ENCODE data around the gene ATP10D. TPM values are rescaled to one million over a fixed set of nuclear protein-coding genes. Genes with fewer than 3 reads are reported as not detected.

The ATP10D gene
- total RNA-seq, 1 donor from 2014 or later: 49.0 TPM

DNA sequence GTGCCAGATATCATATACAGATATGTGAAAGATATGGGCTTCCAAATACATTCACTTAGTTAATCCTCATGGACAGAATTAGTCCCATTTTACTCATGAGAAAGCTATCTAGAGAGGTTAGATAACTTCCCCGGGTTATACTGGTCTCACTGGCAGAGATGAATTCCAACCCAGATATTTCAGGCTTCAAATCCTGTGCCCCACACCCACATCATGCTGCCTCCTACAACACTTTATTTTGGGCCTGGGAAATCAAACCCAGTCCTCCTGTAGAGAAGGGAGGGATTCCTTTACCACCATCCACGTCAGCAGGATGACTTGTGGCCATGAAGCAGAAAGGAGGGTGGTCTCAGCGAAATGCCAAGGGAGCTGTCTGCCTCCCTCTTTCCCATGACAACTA, 113.8 kb downstream of the ATP10D start:
- no peak for DNase-seq (ENCODE audit: low spot score)
- TF ChIP-seq, protein P1, sequence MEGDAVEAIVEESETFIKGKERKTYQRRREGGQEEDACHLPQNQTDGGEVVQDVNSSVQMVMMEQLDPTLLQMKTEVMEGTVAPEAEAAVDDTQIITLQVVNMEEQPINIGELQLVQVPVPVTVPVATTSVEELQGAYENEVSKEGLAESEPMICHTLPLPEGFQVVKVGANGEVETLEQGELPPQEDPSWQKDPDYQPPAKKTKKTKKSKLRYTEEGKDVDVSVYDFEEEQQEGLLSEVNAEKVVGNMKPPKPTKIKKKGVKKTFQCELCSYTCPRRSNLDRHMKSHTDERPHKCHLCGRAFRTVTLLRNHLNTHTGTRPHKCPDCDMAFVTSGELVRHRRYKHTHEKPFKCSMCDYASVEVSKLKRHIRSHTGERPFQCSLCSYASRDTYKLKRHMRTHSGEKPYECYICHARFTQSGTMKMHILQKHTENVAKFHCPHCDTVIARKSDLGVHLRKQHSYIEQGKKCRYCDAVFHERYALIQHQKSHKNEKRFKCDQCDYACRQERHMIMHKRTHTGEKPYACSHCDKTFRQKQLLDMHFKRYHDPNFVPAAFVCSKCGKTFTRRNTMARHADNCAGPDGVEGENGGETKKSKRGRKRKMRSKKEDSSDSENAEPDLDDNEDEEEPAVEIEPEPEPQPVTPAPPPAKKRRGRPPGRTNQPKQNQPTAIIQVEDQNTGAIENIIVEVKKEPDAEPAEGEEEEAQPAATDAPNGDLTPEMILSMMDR (IDR thresholded peaks at IDR 0.05): no peak
- Mint-ChIP-seq H3K27ac (ENCODE audit: unreplicated experiment) (no peak overlapping the region), H3K36me3 (ENCODE audit: low read depth) (peaks cover 10% of the 10 kb centered on the region), H3K4me1 (ENCODE audit: low read depth) (peaks cover 5% of the 10 kb centered on the region), H3K4me3 (ENCODE audit: unreplicated experiment) (no peak overlapping the region), H3K9me3 (ENCODE audit: low read depth) (no peaks in the 10 kb centered on the region), H3K27me3 (ENCODE audit: low read depth) (no peaks in the 10 kb centered on the region)

DNA sequence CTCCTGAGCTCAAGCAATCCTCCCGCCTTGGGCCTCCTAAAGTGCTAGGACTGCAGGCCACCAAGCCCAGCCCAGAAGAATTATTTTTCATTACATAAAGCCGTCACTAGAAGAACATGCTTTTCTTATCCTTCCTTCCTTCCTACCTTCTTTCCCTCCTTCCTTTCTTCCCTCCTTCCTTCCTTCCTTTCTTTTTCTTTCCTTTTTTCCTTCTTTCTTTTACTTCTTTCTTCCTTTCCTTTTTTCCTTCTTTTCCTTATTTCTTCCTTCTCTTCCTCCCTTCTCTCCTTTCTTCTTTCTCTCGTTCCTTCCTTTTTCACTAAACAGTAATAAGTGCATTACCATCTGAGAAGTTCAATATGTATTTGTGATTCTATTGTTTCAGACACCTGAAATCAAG, 121.4 kb downstream of the ATP10D start:
- TF ChIP-seq, protein P1 (IDR thresholded peaks at IDR 0.05): no peak
- no peaks in the 10 kb centered on the region for H3K27me3 Mint-ChIP-seq (ENCODE audit: low read depth)
- H3K4me1 Mint-ChIP-seq (ENCODE audit: low read depth): no peaks in the 10 kb centered on the region
- no peak overlapping the region for H3K27ac Mint-ChIP-seq (ENCODE audit: unreplicated experiment)
- H3K4me3 Mint-ChIP-seq (ENCODE audit: unreplicated experiment): no peak overlapping the region
- H3K9me3 Mint-ChIP-seq (ENCODE audit: low read depth): no peaks in the 10 kb centered on the region
- no peak for DNase-seq (ENCODE audit: low spot score)
- peaks cover 18% of the 10 kb centered on the region for H3K36me3 Mint-ChIP-seq (ENCODE audit: low read depth)

DNA sequence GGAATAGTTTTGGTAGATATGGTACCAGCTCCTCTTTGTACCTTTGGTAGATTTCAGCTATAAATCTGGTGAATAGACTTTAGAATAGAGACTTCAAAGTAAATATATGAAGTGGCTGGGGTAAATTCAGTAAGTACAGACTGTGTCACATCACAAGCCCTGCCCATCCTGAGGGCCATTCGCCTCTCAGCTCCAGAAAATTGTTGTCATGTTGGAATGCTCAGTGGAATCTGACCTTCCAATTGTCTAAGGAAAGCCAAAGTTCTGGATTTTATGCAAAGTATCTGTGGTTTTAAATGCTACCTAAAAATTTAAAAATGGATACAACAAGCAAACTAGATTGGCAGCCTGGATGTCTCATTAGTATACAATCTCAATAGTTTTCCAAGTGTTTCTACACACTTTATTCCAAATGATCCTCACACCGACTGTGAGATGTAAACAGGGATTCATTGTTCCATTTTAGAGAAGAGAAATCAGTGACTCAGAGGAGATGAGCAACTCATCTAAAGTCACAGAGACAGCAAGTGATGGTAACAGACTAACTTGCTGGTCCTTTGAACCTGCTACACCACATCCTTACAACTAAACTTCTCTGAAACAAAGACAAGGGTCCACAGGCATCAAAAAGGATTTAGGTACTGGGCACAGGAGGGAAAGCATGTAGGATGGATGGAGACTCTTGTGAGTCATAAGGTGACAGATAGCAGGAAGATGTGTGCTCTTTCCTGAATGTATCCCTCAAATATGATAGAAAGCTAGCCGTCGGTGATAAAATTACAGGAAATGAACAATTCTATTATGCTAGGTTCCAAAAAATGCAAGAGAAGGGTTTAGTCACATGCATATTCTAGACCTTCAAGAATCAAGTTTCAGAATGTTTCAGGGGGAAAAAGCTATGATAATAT, 127.3 kb downstream of the ATP10D start:
- no peak overlapping the region for H3K4me3 Mint-ChIP-seq (ENCODE audit: unreplicated experiment)
- peaks cover 12% of the 10 kb centered on the region for H3K4me1 Mint-ChIP-seq (ENCODE audit: low read depth)
- no peaks in the 10 kb centered on the region for H3K27me3 Mint-ChIP-seq (ENCODE audit: low read depth)
- H3K9me3 Mint-ChIP-seq (ENCODE audit: low read depth): peaks cover 4% of the 10 kb centered on the region
- peak overlapping the region; percentile 5 for H3K27ac Mint-ChIP-seq (ENCODE audit: unreplicated experiment)
- no peak for DNase-seq (ENCODE audit: low spot score)
- TF ChIP-seq, protein P1 (IDR thresholded peaks at IDR 0.05): no peak
- H3K36me3 Mint-ChIP-seq (ENCODE audit: low read depth): peaks cover 6% of the 10 kb centered on the region

DNA sequence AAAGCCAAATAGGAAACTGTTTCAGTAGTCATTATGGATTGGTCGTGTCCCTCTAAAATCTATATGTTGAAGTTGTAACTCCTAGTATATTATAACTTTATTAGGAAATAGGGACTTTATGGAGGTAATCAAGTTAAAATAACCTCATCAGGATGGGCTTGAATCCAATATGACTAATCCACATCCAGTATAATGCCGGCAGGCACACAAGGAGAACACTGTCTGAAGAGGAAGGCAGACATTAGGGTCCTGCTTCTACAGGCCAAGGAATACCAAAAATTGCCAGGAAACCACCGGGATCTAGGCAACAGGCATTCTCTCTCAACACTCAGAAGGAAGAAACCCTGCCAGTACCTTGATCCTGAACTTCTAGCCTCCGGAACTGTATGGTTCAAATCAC, 130.3 kb downstream of the ATP10D start:
- Mint-ChIP-seq H3K27ac (ENCODE audit: unreplicated experiment) (no peak overlapping the region), H3K27me3 (ENCODE audit: low read depth) (no peaks in the 10 kb centered on the region), H3K4me3 (ENCODE audit: unreplicated experiment) (no peak overlapping the region), H3K9me3 (ENCODE audit: low read depth) (peaks cover 4% of the 10 kb centered on the region), H3K36me3 (ENCODE audit: low read depth) (peaks cover 11% of the 10 kb centered on the region), H3K4me1 (ENCODE audit: low read depth) (peaks cover 12% of the 10 kb centered on the region)
- TF ChIP-seq, protein P1 (IDR thresholded peaks at IDR 0.05): no peak
- no peak for DNase-seq (ENCODE audit: low spot score)

DNA sequence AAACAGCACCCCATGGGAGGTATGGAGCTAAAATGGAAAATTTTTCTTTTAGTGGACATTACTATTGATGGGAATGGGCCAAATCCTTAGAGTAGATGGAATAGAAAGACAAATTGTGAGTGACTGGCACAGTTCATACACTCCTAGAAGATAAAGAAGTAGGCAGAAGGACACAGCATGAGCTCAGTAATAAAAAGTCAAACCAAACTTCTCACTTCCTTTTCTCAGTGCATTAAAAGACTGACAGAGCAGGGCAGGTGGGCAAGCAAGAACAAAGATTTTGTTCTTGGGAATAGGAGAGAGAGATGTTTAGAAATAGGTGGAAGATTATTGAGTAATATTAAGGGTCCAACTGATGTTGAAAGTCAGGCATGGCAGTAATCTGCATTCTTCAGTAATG, 132.5 kb downstream of the ATP10D start:
- Mint-ChIP-seq H3K36me3 (ENCODE audit: low read depth) (peaks cover 12% of the 10 kb centered on the region), H3K27me3 (ENCODE audit: low read depth) (no peaks in the 10 kb centered on the region), H3K4me3 (ENCODE audit: unreplicated experiment) (no peak overlapping the region), H3K4me1 (ENCODE audit: low read depth) (peaks cover 4% of the 10 kb centered on the region), H3K9me3 (ENCODE audit: low read depth) (peaks cover 5% of the 10 kb centered on the region), H3K27ac (ENCODE audit: unreplicated experiment) (no peak overlapping the region)
- no peak for DNase-seq (ENCODE audit: low spot score)
- TF ChIP-seq, protein P1 (IDR thresholded peaks at IDR 0.05): no peak

All from chondrocyte (in vitro differentiated cells).